Measurements from ENCODE around the gene CLIP4. TPM values are rescaled to one million over a fixed set of nuclear protein-coding genes. Genes with fewer than 3 reads are reported as not detected.

The CLIP4 gene
- total RNA-seq, 4 donors from 2014 or later, result 11.9 to 37.8 (median 22.5) TPM

- H3K27ac ChIP-seq, result no peak overlapping the region
- H3K27me3 ChIP-seq, result peaks cover 5% of the 10 kb centered on the region
- intact Hi-C loops (cut with DNase I; ENCODE audit: low total_unique reads) (no loop called here), in situ Hi-C loops (cut with MboI; ENCODE audit: low pct_ligation_motif_present in 1 of 4, low pct_unique_long_range_greater_than_20kb in 1 of 4, low sequenced_read_pairs in 3 of 4) (loop anchor here in 2 of 4 donors (25.0 kb wide), 2 partner anchors 386 to 636 kb away; no protein-coding TSS in a partner anchor)
- no peak overlapping the region for H3K4me3 ChIP-seq
- no peaks in the 10 kb centered on the region for H3K4me1 ChIP-seq
- 83% methylated on average over 11 of the region's 11 CpGs; no CpG with 5 or more reads in 1 of the 2 donors for WGBS, 2 donors (ENCODE audit: low coverage in 1 of 2)
- H3K36me3 ChIP-seq, result no peaks in the 10 kb centered on the region
- DNase-seq, result no peak
- H3K9me3 ChIP-seq, result no peaks in the 10 kb centered on the region
- TF ChIP-seq EP300 (IDR thresholded peaks at IDR 0.05; ENCODE audit: low read depth) (no peak), CTCF (IDR thresholded peaks at IDR 0.05) (no peak), POLR2A (IDR thresholded peaks at IDR 0.05) (no peak), POLR2AphosphoS5 (IDR thresholded peaks at IDR 0.05) (no peak)
Observed at GRCh38 chr2:29223257-29223656, 108.0 kb downstream of the CLIP4 start.

DNA sequence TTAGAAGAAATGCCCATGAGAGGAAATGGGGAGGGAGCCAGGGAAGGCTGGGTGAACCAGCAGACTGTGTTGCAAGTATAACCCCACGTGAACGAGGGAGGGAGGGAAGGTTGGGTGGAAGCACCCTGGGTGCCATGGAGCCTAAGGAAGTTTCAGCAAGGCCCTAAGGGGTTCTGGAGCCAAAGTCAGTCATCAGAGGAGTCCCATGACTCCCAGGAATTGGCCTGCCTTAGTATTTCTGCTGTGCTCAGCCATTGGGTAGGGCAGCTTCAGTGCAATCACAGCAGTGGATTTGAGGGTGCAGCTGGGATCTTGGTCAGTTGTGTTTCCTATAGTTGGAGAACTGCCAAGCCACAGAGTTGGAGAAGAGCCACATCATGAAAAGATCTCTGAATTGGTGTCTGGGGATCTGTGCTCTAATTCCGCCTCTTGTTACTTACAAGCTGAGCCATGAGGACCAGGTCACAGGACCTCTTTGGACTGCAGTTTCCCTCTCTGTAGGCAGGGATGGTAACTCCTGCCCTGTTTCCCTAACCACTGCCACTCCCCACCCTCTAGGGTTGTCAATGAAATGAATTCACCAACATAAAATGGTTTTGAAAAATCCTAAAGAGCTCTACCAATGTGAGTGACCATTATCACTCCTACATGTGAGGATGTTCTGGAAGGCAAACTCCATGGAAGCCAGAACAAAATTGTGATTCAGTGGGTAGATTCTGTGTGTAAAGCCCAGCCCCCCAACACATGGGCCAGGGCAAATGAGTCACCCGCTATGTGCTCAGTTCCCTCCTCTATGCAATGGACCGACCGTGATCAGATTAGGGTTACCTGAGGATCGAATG lies 108.9 kb downstream of the CLIP4 start:
- peak; percentile 26 for DNase-seq
- Histone ChIP-seq H3K36me3 (no peaks in the 10 kb centered on the region), H3K27me3 (peaks cover 7% of the 10 kb centered on the region), H3K9me3 (no peaks in the 10 kb centered on the region), H3K4me3 (no peak overlapping the region), H3K27ac (no peak overlapping the region), H3K4me1 (no peaks in the 10 kb centered on the region)
- intact Hi-C loops (cut with DNase I; ENCODE audit: low total_unique reads), result no loop called here
- no peak for TF ChIP-seq CTCF (IDR thresholded peaks at IDR 0.05)
- in situ Hi-C loops (cut with MboI; ENCODE audit: low pct_ligation_motif_present in 1 of 4, low pct_unique_long_range_greater_than_20kb in 1 of 4, low sequenced_read_pairs in 3 of 4), result loop anchor here in 2 of 4 donors (25.0 kb wide), 2 partner anchors 387 to 637 kb away; no protein-coding TSS in a partner anchor
- WGBS, 2 donors (ENCODE audit: low coverage in 1 of 2), result 64 to 71% methylated on average over 6 to 7 of the region's 7 CpGs

DNA sequence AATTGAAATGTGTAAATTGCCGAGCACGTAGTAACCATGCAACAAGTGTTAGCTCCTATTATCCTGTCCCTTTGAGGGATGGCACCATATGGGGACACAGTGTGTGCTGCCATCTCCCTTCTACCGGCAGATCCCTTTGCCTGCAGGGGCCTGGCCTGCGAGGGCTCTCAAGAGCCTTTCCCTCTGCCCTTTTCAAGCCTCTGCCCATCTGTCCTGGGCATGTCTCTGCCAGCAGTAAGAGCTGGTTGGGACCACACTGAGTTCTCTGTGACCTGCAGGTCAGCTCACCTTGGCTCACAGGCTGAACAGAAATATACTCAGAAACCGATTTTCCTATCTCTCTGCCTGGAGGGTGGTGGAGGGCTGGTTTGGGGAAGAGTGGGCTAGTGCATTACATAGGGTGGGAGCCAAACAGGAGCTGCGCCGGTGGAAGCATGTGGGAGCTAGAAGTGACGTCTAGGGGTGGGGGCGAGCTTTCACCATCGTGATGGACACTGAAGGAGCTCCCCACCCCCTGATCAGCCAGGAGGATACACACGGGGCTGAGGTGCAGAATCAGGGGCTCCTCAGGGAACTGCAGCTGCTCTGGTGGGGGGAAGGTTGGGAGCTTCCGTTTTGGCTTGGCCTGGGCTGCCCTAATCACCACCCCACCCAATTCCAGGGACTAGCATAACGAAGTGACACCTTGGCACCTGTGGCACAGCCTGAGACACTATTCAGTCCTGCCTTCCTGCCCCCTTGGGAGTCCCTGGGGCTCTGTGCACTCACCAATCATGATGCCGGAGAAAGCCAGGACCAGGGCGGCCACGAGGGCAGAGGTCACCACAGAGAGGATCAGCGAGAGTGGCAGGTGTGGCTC lies 109.7 kb downstream of the CLIP4 start:
- Histone ChIP-seq H3K4me3 (no peak overlapping the region), H3K27me3 (peaks cover 7% of the 10 kb centered on the region), H3K36me3 (no peaks in the 10 kb centered on the region), H3K9me3 (no peaks in the 10 kb centered on the region), H3K4me1 (no peaks in the 10 kb centered on the region), H3K27ac (no peak overlapping the region)
- DNase-seq, result no peak
- 70 to 100% methylated on average over 1 to 17 of the region's 17 CpGs for WGBS, 2 donors (ENCODE audit: low coverage in 1 of 2)
- in situ Hi-C loops (cut with MboI; ENCODE audit: low pct_ligation_motif_present in 1 of 4, low pct_unique_long_range_greater_than_20kb in 1 of 4, low sequenced_read_pairs in 3 of 4) (loop anchor here in 2 of 4 donors (25.0 kb wide), 2 partner anchors 388 to 638 kb away; no protein-coding TSS in a partner anchor), intact Hi-C loops (cut with DNase I; ENCODE audit: low total_unique reads) (no loop called here)
- no peak for TF ChIP-seq EP300 (IDR thresholded peaks at IDR 0.05; ENCODE audit: low read depth)
- no peak for TF ChIP-seq POLR2A (IDR thresholded peaks at IDR 0.05)
- TF ChIP-seq CTCF (IDR thresholded peaks at IDR 0.05), result no peak
- TF ChIP-seq POLR2AphosphoS5 (IDR thresholded peaks at IDR 0.05), result no peak

- no peak overlapping the region for H3K4me3 ChIP-seq
- no peaks in the 10 kb centered on the region for H3K9me3 ChIP-seq
- no peaks in the 10 kb centered on the region for H3K36me3 ChIP-seq
- intact Hi-C loops (cut with DNase I; ENCODE audit: low total_unique reads), result no loop called here
- H3K27me3 ChIP-seq, result peaks cover 7% of the 10 kb centered on the region
- H3K4me1 ChIP-seq, result no peaks in the 10 kb centered on the region
- in situ Hi-C loops (cut with MboI; ENCODE audit: low pct_ligation_motif_present in 1 of 4, low pct_unique_long_range_greater_than_20kb in 1 of 4, low sequenced_read_pairs in 3 of 4), result no loop called here
- TF ChIP-seq EP300 (IDR thresholded peaks at IDR 0.05; ENCODE audit: low read depth) (no peak), POLR2A (IDR thresholded peaks at IDR 0.05) (no peak), POLR2AphosphoS5 (IDR thresholded peaks at IDR 0.05) (no peak), CTCF (IDR thresholded peaks at IDR 0.05) (no peak)
- DNase-seq, result no peak
- 67 to 84% methylated on average over 4 to 8 of the region's 8 CpGs for WGBS, 2 donors (ENCODE audit: low coverage in 1 of 2)
- no peak overlapping the region for H3K27ac ChIP-seq
Observed at GRCh38 chr2:29225814-29226213, 110.6 kb downstream of the CLIP4 start.

Data from transverse colon (tissue), 4 donors.